Upper lobe of right lung (tissue), 1 donor: Measurements from ENCODE around the gene GID8. TPM values are rescaled to one million over a fixed set of nuclear protein-coding genes. Genes with fewer than 3 reads are reported as not detected.

Source experiments
- ATAC-seq: fragments of 200-7000 bp; cut with Tn5 transposase; one replicate; pipeline ENCODE4 v1.9.1; 2020; ENCODE audit warnings: mild to moderate bottlenecking, moderate library complexity
- DNase-seq: peaks from one replicate; pipeline ENCODE4 v3.0.0-alpha.2; 2020
- H3K27ac ChIP-seq: fragments of 200-600 bp; one replicate; pipeline ENCODE4 v1.8.0; 2022
- H3K27me3 ChIP-seq: fragments of 200-600 bp; one replicate; pipeline ENCODE4 v1.8.0; 2022; ENCODE audit warnings: mild to moderate bottlenecking
- H3K36me3 ChIP-seq: fragments of 200-600 bp; one replicate; pipeline ENCODE4 v1.8.0; 2022
- H3K4me1 ChIP-seq: fragments of 200-600 bp; one replicate; pipeline ENCODE4 v1.8.0; 2022
- H3K4me3 ChIP-seq: fragments of 200-600 bp; one replicate; pipeline ENCODE4 v1.8.0; 2022; ENCODE audit warnings: mild to moderate bottlenecking
- H3K9me3 ChIP-seq: fragments of 200-600 bp; one replicate; pipeline ENCODE4 v1.8.0; 2022
- CTCF ChIP-seq: fragments of 200-600 bp; IDR thresholded peaks from one replicate; pipeline ENCODE4 v1.8.0; 2022; ENCODE audit warnings: antibody characterized with exemption
- intact Hi-C: fragments of 100-400 bp; cut with DNase I; formaldehyde crosslinking; loops from one replicate; pipeline ENCODE4 v1.11.0; 2022
- total RNA-seq: library from RNA; stranded (reverse); fragmentation: NEBNext Ultra II Directional; extraction: Animal tissue kit (Norgen Biotek cat#: 25700); gene quantifications from one replicate; pipeline ENCODE4 v1.2.1, GENCODE V29; 2021
- donor health status: DM: no; HTN: yes; CAD: no; lungs with severe emphysema.

Gene GID8
- total RNA-seq, 1 donor from 2014 or later, result 27.4 TPM

- intact Hi-C loops, result no loop called here
- ATAC-seq (no peak), DNase-seq (no peak)
- peaks cover 97% of the 10 kb centered on the region for H3K36me3 ChIP-seq
- no peak for TF ChIP-seq CTCF
- no peak overlapping the region for H3K4me3 ChIP-seq
- no peak overlapping the region for H3K27ac ChIP-seq
- no peaks in the 10 kb centered on the region for H3K27me3 ChIP-seq
- H3K4me1 ChIP-seq, result no peaks in the 10 kb centered on the region
- no peaks in the 10 kb centered on the region for H3K9me3 ChIP-seq
These were observed 32.3 kb upstream of the GID8 start for GRCh38 chr20:62905536-62906117.

- H3K36me3 ChIP-seq, result peaks cover 100% of the 10 kb centered on the region
- TF ChIP-seq CTCF, result no peak
- H3K27me3 ChIP-seq, result no peaks in the 10 kb centered on the region
- H3K9me3 ChIP-seq, result no peaks in the 10 kb centered on the region
- no peak for ATAC-seq
- no peak overlapping the region for H3K27ac ChIP-seq
- no peaks in the 10 kb centered on the region for H3K4me1 ChIP-seq
- intact Hi-C loops, result no loop called here
- no peak overlapping the region for H3K4me3 ChIP-seq
- DNase-seq, result no peak
These were observed 31.7 kb upstream of the GID8 start for GRCh38 chr20:62906209-62906608.

GRCh38 chr20:62906647-62907375, 31.1 kb upstream of the GID8 start:
- peaks cover 100% of the 10 kb centered on the region for H3K36me3 ChIP-seq
- no peaks in the 10 kb centered on the region for H3K4me1 ChIP-seq
- H3K27ac ChIP-seq, result no peak overlapping the region
- H3K27me3 ChIP-seq, result no peaks in the 10 kb centered on the region
- no peak for TF ChIP-seq CTCF
- DNase-seq, result no peak
- intact Hi-C loops, result no loop called here
- no peaks in the 10 kb centered on the region for H3K9me3 ChIP-seq
- H3K4me3 ChIP-seq, result no peak overlapping the region
- no peak for ATAC-seq

GRCh38 chr20:62907384-62908317, 30.3 kb upstream of the GID8 start:
- no peaks in the 10 kb centered on the region for H3K9me3 ChIP-seq
- intact Hi-C loops, result no loop called here
- H3K4me3 ChIP-seq, result no peak overlapping the region
- H3K27ac ChIP-seq, result no peak overlapping the region
- ATAC-seq (peak; percentile 40), DNase-seq (no peak)
- H3K36me3 ChIP-seq, result peaks cover 100% of the 10 kb centered on the region
- no peaks in the 10 kb centered on the region for H3K27me3 ChIP-seq
- H3K4me1 ChIP-seq, result peaks cover under 1% of the 10 kb centered on the region
- peak; percentile 49 for TF ChIP-seq CTCF

- no peak overlapping the region for H3K27ac ChIP-seq
- no peak for TF ChIP-seq CTCF
- H3K36me3 ChIP-seq, result peaks cover 100% of the 10 kb centered on the region
- peaks cover 13% of the 10 kb centered on the region for H3K4me1 ChIP-seq
- H3K4me3 ChIP-seq, result no peak overlapping the region
- no peak for DNase-seq
- H3K27me3 ChIP-seq, result no peaks in the 10 kb centered on the region
- intact Hi-C loops, result no loop called here
- no peak for ATAC-seq
- H3K9me3 ChIP-seq, result no peaks in the 10 kb centered on the region
These were observed 28.8 kb upstream of the GID8 start for GRCh38 chr20:62908971-62909791.
